Esophagus squamous epithelium (tissue), 5 donors: ENCODE data around the gene COL28A1. TPM values are rescaled to one million over a fixed set of nuclear protein-coding genes. Genes with fewer than 3 reads are reported as not detected.
"Not testable (repeated sequence)": the region's sequence is repeated elsewhere in the genome, so short reads cannot be mapped to it uniquely, and the experiment has no call there.

ENCODE experiments used
- DNase-seq: peaks from one replicate; lab custom pipeline; 2025; lab: John Stamatoyannopoulos, UW
- H3K27ac ChIP-seq, 4 donors: fragments of 200-600 bp; sonication (generic); one replicate each; pipeline ENCODE4 v1.5.1; 2016 to 2019; ENCODE audit warnings: mild to moderate bottlenecking in 1 of 4
- H3K27me3 ChIP-seq, 4 donors: fragments of 200-600 bp; sonication (generic); 1 replicate in 3 of 4; 2 replicates in 1 of 4; pipeline versions ENCODE4 v1.5.1 to v1.6.0; 2017 to 2021; ENCODE audit warnings: antibody characterized with exemption in 1 of 4
- H3K36me3 ChIP-seq, 3 donors: fragments of 200-600 bp; sonication (generic); one replicate each; pipeline ENCODE4 v1.5.1; 2016 to 2019
- H3K4me1 ChIP-seq, 3 donors: fragments of 200-600 bp; sonication (generic); one replicate each; pipeline ENCODE4 v1.5.1; 2017 to 2019
- H3K4me3 ChIP-seq, 4 donors: fragments of 200-600 bp; sonication (generic); 1 replicate in 3 of 4; 2 replicates in 1 of 4; pipeline ENCODE4 v1.5.1; 2016 to 2019; ENCODE audit warnings: mild to moderate bottlenecking in 2 of 4, moderate library complexity in 1 of 4
- H3K9me3 ChIP-seq, 3 donors: fragments of 200-600 bp; sonication (generic); one replicate each; pipeline ENCODE4 v1.5.1; 2016 to 2019
- CTCF ChIP-seq, 6 experiments: fragments of 450-650 bp in 4 of 6; fragments of 200-600 bp in 2 of 6; sonication (generic) in 2 of 6; IDR thresholded peaks; one replicate each; pipeline ENCODE4 v1.5.1; 2016 to 2019; ENCODE audit warnings: antibody characterized with exemption in 6 of 6, mild to moderate bottlenecking in 4 of 6, moderate library complexity in 4 of 6
- POLR2A ChIP-seq, 4 donors: fragments of 450-650 bp; IDR thresholded peaks; one replicate each; pipeline ENCODE4 v1.6.1; 2017; ENCODE audit warnings: antibody characterized with exemption in 4 of 4, mild to moderate bottlenecking in 4 of 4, moderate library complexity in 3 of 4
- WGBS, 2 donors: methylation state at CpG; one replicate each; pipeline ENCODE4 v1.1.5; 2018; 5-methylcytosine and 5-hydroxymethylcytosine counted together
- intact Hi-C: fragments of 100-400 bp; cut with DNase I; formaldehyde crosslinking; loops from one replicate; pipeline ENCODE4 v1.15.0; 2022
- total RNA-seq, 4 donors: library from RNA; depleted of rRNA; stranded (reverse); fragments of >200 nt; gene quantifications; one replicate each; pipeline ENCODE4 v1.1.0, GENCODE V29; 2016
- donor health status: DM: yes; HTN: yes; CAD: no.

Gene COL28A1
- total RNA-seq, 4 donors from 2014 or later = 0.11 to 3.1 (median 0.40) TPM

GRCh38 chr7:7475601-7476000 is 60.1 kb downstream of the COL28A1 start:
- 44 to 65% methylated on average over 2 of the region's 2 CpGs for WGBS, 2 donors
- DNase-seq = no peak
- no peak for TF ChIP-seq POLR2A (IDR thresholded peaks at IDR 0.05)
- no peak for TF ChIP-seq CTCF (IDR thresholded peaks at IDR 0.05)
- Histone ChIP-seq H3K36me3 (no peaks in the 10 kb centered on the region), H3K27me3 (no peaks in the 10 kb centered on the region), H3K27ac (no peak overlapping the region), H3K9me3 (no peaks in the 10 kb centered on the region), H3K4me1 (no peaks in the 10 kb centered on the region), H3K4me3 (no peak overlapping the region)
- intact Hi-C loops = no loop called here

GRCh38 chr7:7474436-7474835 is 61.2 kb downstream of the COL28A1 start:
- TF ChIP-seq CTCF (IDR thresholded peaks at IDR 0.05) = no peak
- no peak for TF ChIP-seq POLR2A (IDR thresholded peaks at IDR 0.05)
- Histone ChIP-seq H3K27ac (no peak overlapping the region), H3K36me3 (no peaks in the 10 kb centered on the region), H3K27me3 (no peaks in the 10 kb centered on the region), H3K9me3 (no peaks in the 10 kb centered on the region), H3K4me3 (no peak overlapping the region), H3K4me1 (no peaks in the 10 kb centered on the region)
- no peak for DNase-seq
- intact Hi-C loops = no loop called here

- H3K27me3 ChIP-seq, H3K4me1 ChIP-seq, H3K4me3 ChIP-seq, DNase-seq, H3K9me3 ChIP-seq, intact Hi-C loops, H3K27ac ChIP-seq, H3K36me3 ChIP-seq: not testable (repeated sequence)
- 88 to 90% methylated on average over 8 to 12 of the region's 39 CpGs for WGBS, 2 donors
Observed at GRCh38 chr7:7464991-7465765, 70.5 kb downstream of the COL28A1 start.

- no peak overlapping the region for H3K4me3 ChIP-seq
- DNase-seq = no peak
- intact Hi-C loops = no loop called here
- H3K4me1 ChIP-seq = no peaks in the 10 kb centered on the region
- H3K9me3 ChIP-seq = peaks cover 0 to 9% (median 0%) of the 10 kb centered on the region in 3 donors
- H3K27me3 ChIP-seq = no peaks in the 10 kb centered on the region
- H3K27ac ChIP-seq = no peak overlapping the region
- H3K36me3 ChIP-seq = no peaks in the 10 kb centered on the region
- TF ChIP-seq POLR2A (IDR thresholded peaks at IDR 0.05) (no peak), CTCF (IDR thresholded peaks at IDR 0.05) (no peak)
Observed at GRCh38 chr7:7454000-7454399, 81.7 kb downstream of the COL28A1 start.

GRCh38 chr7:7452652-7453051 is 83.0 kb downstream of the COL28A1 start:
- H3K9me3 ChIP-seq = peaks cover 0 to 17% (median 3%) of the 10 kb centered on the region in 3 donors
- intact Hi-C loops = no loop called here
- H3K27ac ChIP-seq = no peak overlapping the region
- no peak for DNase-seq
- H3K27me3 ChIP-seq = no peaks in the 10 kb centered on the region
- 68 to 75% methylated on average over 2 of the region's 2 CpGs for WGBS, 2 donors
- no peaks in the 10 kb centered on the region for H3K4me1 ChIP-seq
- H3K4me3 ChIP-seq = no peak overlapping the region
- TF ChIP-seq POLR2A (IDR thresholded peaks at IDR 0.05) (no peak), CTCF (IDR thresholded peaks at IDR 0.05) (no peak)
- no peaks in the 10 kb centered on the region for H3K36me3 ChIP-seq
